Activated CD8-positive, alpha-beta memory T cell treated with anti-CD3 and anti-CD28 coated beads for 24 hours (primary cell): Measurements from ENCODE around the gene ATF4.
"Not testable (repeated sequence)": the region's sequence is repeated elsewhere in the genome, so short reads cannot be mapped to it uniquely, and the experiment has no call there.

Experiments used
- DNase-seq: peaks from one replicate; pipeline ENCODE4 v3.0.0-alpha.2; 2020

The ATF4 gene

GRCh38 chr22:39514373-39514973 lies 5.9 kb upstream of the ATF4 start:
- peak; percentile 77 for DNase-seq

DNA sequence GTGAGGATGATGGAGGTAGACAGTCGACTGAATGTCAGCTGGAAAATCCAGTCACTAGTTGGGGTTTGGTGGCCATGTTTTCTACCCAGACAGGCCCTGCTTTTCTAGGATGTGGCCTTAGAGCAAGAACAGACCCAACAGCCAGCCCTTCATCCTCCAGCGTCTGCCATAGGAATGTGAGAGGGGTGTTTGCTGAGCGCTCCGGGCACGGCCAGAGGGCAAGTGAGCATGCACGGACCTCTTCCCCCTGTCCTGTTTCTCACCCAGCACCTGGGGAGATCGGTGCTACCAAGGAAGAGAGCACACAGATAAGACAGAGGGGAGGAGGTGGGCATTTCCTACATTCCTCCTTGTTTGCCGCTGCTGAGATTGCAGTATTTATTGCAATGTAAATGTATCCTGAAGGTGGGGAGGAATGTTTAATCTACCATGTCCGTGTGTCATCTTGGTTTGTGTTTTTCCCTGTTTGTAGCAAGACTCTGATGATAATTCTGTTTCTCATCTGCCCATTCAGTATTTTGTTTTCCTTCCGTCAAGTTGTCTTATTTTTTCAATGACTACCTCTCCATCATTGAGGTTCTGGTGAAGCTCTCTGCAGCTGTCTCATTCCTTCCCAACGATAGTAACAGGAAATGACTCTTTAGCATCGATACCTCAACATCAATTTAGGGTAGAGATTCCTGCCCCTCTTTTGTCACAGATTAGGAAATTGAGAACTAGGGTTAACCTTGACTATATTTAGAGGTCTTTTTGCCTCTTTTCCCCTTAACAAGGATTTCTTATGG lies 4.9 kb upstream of the ATF4 start:
- no peak for DNase-seq

- DNase-seq = no peak
These were observed 2.9 kb upstream of the ATF4 start for GRCh38 chr22:39517470-39517869.

GRCh38 chr22:39518144-39518786 lies 2.1 kb upstream of the ATF4 start:
- DNase-seq = no peak

DNA sequence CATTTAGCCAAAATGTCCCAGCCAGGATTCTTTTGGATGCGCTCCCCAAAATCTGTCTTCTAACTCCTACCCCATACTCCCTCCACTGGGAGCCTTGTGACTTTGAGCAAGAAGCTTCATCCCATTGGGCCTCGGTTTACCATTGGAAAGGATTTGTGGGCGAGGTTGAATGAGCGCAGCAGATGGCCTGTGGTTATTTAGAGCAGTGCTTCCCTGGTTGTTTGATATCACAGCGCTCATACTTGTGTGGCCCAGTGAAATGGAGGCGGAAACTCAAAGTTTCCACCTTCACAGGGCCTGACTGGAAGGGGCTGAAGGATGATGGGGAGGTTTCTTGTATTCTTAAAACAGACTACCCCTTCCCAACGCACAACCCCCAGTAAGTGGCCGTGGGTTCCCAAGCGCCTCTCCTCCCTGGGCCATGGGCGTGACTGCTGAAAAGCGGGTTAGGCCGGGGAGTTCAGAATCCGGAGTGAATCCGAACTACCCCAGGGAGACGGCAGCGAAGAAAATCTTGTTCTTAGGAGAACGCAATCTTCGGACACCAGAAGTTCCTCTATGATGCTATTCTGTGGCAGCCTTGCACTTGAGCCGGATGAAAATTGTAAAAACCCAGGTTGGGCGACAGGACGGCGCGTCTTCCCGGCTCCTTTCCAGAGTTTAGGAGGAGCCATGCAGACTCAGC lies 1.2 kb upstream of the ATF4 start:
- DNase-seq = no peak

DNA sequence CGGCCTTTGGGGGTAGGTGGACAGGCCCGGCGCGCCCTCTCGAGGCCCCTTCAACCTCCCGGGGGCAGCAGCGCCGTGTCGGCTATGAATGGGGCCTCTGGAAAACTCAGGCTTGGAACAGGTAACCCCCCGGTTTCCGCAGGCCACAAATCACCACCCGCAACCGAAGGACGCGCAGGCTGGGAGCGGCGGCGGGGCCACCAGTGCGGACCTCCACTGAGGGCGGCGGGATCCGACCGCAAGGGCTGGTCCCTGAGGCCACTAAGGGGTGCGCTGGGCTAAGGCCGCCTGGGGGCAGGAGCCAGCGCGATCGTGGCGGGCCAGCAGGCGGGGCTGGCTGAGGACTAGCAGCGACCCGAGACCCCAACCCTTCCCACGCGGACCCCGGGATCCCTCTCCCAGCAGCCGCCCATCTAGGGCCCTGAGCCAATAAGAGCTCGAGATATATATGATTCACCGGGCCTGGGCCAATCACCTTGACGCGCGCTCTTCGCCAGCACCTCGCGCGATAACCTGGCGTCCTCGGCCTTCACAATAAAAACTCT lies 609 bp upstream of the ATF4 start:
- DNase-seq = no peak

GRCh38 chr22:39521106-39521885 lies 934 bp downstream of the ATF4 start:
- not testable (repeated sequence) for DNase-seq

GRCh38 chr22:39522091-39522490 lies 1.7 kb downstream of the ATF4 start:
- DNase-seq = not testable (repeated sequence)

GRCh38 chr22:39522567-39523300 lies 2.4 kb downstream of the ATF4 start:
- peak; percentile 77 for DNase-seq

DNA sequence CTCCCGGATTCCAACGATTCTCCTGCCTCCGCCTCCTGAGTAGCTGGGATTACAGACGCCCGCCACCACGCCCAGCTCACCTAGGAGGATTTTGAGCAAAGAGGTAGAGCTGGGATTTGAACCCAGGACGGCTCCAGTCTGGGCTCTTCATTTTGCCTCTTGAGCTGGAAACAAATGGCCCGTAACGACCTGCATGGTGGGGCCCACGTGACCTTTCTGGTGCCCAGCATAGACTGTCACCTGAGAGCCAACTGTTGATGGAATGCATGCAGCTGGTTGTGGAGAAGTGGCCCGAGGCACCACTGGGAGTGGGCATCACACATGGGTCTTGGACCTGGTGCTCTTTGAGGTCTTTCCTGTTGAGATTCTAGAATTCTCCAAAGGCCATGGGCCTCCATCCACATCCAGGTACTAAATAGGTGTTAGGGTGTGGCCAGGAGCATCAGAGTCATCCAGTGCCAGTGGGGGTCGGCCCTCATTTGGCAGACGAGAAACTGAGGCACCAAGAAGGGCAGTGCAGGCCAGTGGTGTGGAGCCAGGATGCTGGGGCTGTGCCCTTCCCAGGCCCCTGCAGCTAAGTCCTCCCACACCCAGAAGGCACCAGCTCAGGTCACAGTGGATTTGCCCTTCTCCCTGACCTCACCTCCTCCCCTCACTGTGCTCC lies 3.9 kb downstream of the ATF4 start:
- no peak for DNase-seq

GRCh38 chr22:39524753-39525657 lies 4.6 kb downstream of the ATF4 start:
- peak; percentile 70 for DNase-seq

DNA sequence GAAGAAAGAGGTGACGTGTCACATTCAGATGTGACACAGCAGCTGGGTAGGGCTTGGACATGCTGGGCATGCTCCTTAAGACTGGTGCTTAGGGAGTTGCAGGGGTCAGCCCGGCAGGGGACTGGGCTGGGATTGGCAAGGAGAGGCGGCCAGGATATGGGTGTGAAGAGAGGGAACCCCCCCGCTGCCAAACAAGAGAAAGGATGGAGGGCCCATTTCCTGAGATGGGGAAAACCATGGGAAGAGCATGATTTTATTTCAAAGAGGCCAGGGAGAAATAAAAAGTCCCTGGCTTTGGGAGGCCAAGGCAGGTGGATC lies 5.3 kb downstream of the ATF4 start:
- no peak for DNase-seq

- DNase-seq = peak; percentile 71
These were observed 6.4 kb downstream of the ATF4 start for GRCh38 chr22:39526736-39527171.

DNA sequence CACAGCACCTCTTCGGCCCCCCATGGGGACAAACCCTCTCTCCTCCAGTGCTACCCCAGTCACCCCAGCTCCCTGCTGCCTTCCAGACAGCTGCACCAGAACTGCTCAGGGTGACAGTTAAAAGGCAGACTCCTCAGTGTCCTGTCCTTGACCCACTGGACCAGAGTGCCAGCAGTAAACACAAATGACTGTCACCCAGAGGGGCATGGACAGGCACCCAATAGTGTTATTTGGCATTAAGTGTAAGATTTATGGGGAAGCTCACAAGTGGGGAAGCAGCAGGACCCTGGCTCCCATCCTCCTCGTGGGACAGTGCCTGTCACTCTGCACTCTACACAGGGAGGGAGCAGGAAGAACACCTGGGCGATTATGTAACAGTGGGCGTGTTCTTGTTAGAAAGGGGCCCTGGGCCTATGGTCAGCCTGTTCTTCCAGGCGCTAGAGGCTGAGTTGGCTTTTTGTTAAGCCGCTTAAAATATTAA lies 7.2 kb downstream of the ATF4 start:
- no peak for DNase-seq

GRCh38 chr22:39528080-39528661 lies 7.8 kb downstream of the ATF4 start:
- DNase-seq = no peak

DNA sequence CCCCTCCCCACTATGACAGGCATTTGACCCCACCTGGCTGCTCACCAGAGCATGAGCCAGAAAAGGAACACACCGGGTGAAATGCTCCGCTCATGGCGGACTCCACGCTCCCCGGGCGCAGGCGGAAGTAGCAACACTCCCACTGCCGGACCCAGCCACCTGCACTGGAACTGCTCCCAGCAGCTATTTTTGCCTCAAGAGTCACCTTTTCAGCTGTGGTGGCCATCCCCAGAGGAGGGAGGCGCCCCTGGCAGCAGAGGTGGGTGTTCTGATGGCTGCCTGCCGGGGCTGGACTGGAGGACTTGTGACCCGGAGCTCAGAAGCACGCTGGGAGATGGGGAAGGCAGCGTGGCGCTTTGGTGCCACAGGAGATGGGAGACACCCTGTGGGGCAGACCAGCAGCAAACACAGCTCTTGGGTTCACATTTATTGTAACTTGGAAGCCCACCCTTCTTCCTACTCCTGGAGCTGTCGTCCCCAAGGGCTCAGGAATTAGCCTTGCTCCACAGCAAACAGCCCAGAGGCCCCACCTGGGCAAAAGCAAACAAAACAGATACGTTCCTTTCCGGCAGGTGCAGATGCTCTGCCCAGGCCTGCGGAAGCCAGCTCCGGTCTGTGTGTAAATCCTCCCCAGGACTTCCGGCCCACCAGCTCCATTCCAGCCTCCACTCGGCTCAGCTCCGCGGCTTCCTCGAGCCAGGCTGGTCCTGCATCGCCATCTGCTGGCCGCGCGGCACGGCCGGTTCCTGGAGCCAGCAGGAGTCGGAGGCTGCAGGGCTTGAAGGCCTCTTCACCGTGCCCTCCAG lies 8.5 kb downstream of the ATF4 start:
- peak; percentile 95 for DNase-seq

- no peak for DNase-seq
These were observed 9.1 kb downstream of the ATF4 start for GRCh38 chr22:39529487-39529851.

GRCh38 chr22:39530116-39530515 lies 9.8 kb downstream of the ATF4 start:
- no peak for DNase-seq
